Measurements from ENCODE around the gene SMAD4. TPM values are rescaled to one million over a fixed set of nuclear protein-coding genes. Genes with fewer than 3 reads are reported as not detected.

The SMAD4 gene
- total RNA-seq, 1 experiment from 2014 or later: 75.8 TPM

DNA sequence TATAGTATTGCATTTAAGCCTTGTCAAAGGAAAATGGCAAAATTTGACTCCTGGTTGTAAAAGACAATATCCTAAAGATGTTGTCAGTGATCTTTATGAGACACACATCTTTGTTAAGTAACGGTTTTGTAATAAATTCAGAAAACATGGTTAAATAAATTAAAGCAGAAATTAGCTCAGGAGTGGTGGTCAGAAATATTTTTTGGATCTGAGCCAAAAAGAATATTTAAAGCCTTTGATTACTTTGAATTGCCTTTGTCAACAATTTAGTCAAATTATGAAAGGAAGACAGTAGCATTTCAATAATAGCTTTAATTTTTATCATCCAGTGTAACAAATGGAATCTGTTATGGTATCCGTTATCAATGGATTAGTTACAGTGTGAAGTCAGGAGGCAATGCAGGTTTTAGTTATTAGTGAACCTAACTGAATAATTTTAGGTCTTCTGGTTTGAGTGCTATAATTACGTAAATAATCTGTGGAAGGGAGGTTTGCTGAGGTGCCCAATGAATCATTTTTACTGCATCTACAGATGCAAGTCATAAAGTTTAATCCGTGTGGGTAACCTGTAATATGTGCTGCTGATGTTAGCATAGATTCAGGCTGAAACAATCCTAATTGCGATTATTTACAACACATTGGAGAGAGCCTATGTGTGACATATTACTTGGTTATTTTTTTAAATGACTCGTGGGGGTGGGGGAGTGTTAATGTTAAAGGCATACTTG is 42.7 kb downstream of the SMAD4 start:
- Mint-ChIP-seq H3K9me3 (ENCODE audit: unreplicated experiment) (no peaks in the 10 kb centered on the region), H3K36me3 (ENCODE audit: insufficient read depth, unreplicated experiment) (peaks cover 64% of the 10 kb centered on the region), H3K27me3 (ENCODE audit: insufficient read depth, unreplicated experiment) (no peaks in the 10 kb centered on the region), H3K27ac (ENCODE audit: low read depth, unreplicated experiment) (no peak overlapping the region), H3K4me1 (ENCODE audit: insufficient read depth, unreplicated experiment) (peaks cover 19% of the 10 kb centered on the region), H3K4me3 (ENCODE audit: unreplicated experiment) (no peak overlapping the region)
- intact Hi-C loops (cut with micrococcal nuclease): no loop called here
- TF ChIP-seq, protein P1, sequence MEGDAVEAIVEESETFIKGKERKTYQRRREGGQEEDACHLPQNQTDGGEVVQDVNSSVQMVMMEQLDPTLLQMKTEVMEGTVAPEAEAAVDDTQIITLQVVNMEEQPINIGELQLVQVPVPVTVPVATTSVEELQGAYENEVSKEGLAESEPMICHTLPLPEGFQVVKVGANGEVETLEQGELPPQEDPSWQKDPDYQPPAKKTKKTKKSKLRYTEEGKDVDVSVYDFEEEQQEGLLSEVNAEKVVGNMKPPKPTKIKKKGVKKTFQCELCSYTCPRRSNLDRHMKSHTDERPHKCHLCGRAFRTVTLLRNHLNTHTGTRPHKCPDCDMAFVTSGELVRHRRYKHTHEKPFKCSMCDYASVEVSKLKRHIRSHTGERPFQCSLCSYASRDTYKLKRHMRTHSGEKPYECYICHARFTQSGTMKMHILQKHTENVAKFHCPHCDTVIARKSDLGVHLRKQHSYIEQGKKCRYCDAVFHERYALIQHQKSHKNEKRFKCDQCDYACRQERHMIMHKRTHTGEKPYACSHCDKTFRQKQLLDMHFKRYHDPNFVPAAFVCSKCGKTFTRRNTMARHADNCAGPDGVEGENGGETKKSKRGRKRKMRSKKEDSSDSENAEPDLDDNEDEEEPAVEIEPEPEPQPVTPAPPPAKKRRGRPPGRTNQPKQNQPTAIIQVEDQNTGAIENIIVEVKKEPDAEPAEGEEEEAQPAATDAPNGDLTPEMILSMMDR (IDR thresholded peaks at IDR 0.05; ENCODE audit: unreplicated experiment): no peak
- BruUV-seq (replicated peaks): no TSS peak
- CTCF ChIA-PET: no interaction called here
- POLR2A ChIA-PET: no interaction called here
- DNase-seq (ENCODE audit: unreplicated experiment): no peak

DNA sequence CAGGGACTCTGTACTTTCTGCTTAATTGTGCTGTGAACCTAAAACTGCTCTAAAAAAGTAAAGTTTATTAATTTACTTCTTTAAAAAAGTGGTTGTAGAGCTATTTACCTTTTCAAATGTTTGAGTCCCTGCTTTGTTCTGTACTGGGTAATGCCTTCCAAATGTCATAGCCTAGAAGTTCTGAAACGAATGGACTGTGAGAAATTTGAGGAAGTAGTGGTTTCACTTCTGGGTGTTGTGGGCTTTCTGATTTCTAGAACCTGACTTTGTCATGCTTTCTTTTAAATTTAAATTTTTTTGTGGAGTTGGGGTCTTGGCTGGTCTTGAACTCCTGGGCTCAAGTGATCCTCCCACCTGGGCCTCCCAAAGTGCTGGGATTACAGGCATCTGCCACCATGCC is 44.6 kb downstream of the SMAD4 start:
- no TSS peak for BruUV-seq (replicated peaks)
- Mint-ChIP-seq H3K27ac (ENCODE audit: low read depth, unreplicated experiment) (no peak overlapping the region), H3K36me3 (ENCODE audit: insufficient read depth, unreplicated experiment) (peaks cover 69% of the 10 kb centered on the region)

DNA sequence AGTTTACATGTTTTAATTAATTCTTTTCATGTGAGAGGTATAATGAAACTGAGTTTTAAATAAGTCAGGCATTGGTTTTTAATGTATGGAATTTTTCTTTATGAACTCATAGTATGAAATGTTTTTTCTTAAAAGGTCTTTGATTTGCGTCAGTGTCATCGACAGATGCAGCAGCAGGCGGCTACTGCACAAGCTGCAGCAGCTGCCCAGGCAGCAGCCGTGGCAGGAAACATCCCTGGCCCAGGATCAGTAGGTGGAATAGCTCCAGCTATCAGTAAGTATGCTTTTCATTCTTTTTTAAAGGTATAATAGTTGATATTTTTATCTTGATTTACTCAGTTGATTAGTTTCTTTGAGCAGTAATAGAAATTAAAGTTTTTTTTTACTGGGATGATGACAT is 46.5 kb downstream of the SMAD4 start:
- TF ChIP-seq, protein P1 (IDR thresholded peaks at IDR 0.05; ENCODE audit: unreplicated experiment): no peak
- no peaks in the 10 kb centered on the region for H3K27me3 Mint-ChIP-seq (ENCODE audit: insufficient read depth, unreplicated experiment)
- ChIA-PET POLR2A (no interaction called here), CTCF (no interaction called here)
- peaks cover 3% of the 10 kb centered on the region for H3K4me1 Mint-ChIP-seq (ENCODE audit: insufficient read depth, unreplicated experiment)
- intact Hi-C loops (cut with micrococcal nuclease): no loop called here
- H3K36me3 Mint-ChIP-seq (ENCODE audit: insufficient read depth, unreplicated experiment): peaks cover 74% of the 10 kb centered on the region
- no peak overlapping the region for H3K4me3 Mint-ChIP-seq (ENCODE audit: unreplicated experiment)
- H3K9me3 Mint-ChIP-seq (ENCODE audit: unreplicated experiment): no peaks in the 10 kb centered on the region
- BruUV-seq (replicated peaks): no TSS peak
- DNase-seq (ENCODE audit: unreplicated experiment): no peak
- no peak overlapping the region for H3K27ac Mint-ChIP-seq (ENCODE audit: low read depth, unreplicated experiment)

More for the DNA sequence above, 44.6 kb downstream of the SMAD4 start:
- no peak for DNase-seq (ENCODE audit: unreplicated experiment)
- Mint-ChIP-seq H3K4me1 (ENCODE audit: insufficient read depth, unreplicated experiment) (peaks cover 12% of the 10 kb centered on the region), H3K27me3 (ENCODE audit: insufficient read depth, unreplicated experiment) (no peaks in the 10 kb centered on the region), H3K9me3 (ENCODE audit: unreplicated experiment) (no peaks in the 10 kb centered on the region), H3K4me3 (ENCODE audit: unreplicated experiment) (no peak overlapping the region)
- ChIA-PET CTCF (no interaction called here), POLR2A (no interaction called here)
- TF ChIP-seq, protein P1 (IDR thresholded peaks at IDR 0.05; ENCODE audit: unreplicated experiment): no peak
- intact Hi-C loops (cut with micrococcal nuclease): no loop called here

DNA sequence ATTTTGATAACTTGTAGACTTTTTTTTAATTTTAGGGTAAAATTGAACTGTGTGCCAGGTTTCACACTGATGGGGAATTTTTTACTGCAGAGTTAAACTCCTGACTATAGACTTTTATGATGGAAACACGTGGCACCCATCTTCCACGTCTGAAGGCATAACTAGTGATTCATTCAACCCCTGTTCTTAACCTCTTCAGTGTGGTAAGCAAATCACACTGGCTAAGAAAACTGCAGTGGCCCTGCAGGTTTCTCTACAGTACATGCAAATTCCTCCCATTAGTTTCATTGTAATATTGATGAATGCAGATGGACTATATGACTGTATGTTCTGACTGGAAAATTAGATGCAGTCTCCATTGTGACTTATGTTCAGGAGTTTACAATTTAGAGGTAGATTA is 47.2 kb downstream of the SMAD4 start:
- Mint-ChIP-seq H3K4me3 (ENCODE audit: unreplicated experiment) (no peak overlapping the region), H3K27ac (ENCODE audit: low read depth, unreplicated experiment) (no peak overlapping the region), H3K4me1 (ENCODE audit: insufficient read depth, unreplicated experiment) (peaks cover 6% of the 10 kb centered on the region), H3K36me3 (ENCODE audit: insufficient read depth, unreplicated experiment) (peaks cover 69% of the 10 kb centered on the region), H3K9me3 (ENCODE audit: unreplicated experiment) (no peaks in the 10 kb centered on the region), H3K27me3 (ENCODE audit: insufficient read depth, unreplicated experiment) (no peaks in the 10 kb centered on the region)
- DNase-seq (ENCODE audit: unreplicated experiment): no peak
- POLR2A ChIA-PET: no interaction called here
- TF ChIP-seq, protein P1 (IDR thresholded peaks at IDR 0.05; ENCODE audit: unreplicated experiment): no peak
- intact Hi-C loops (cut with micrococcal nuclease): no loop called here
- no TSS peak for BruUV-seq (replicated peaks)
- CTCF ChIA-PET: interaction anchor here (0.9 kb wide), 1 partner anchor 24 kb away, joined by 3 read pairs; no protein-coding TSS in a partner anchor

Measured in MCF 10A (cell line).